ENCODE results near the gene EXOC6.

- TF ChIP-seq POLR2A (IDR thresholded peaks at IDR 0.05; ENCODE audit: low read depth, low read length): no peak
- no peak for TF ChIP-seq ELK1 (IDR thresholded peaks at IDR 0.05; ENCODE audit: low read depth, low read length)
- TF ChIP-seq BRCA1 (IDR thresholded peaks at IDR 0.05; ENCODE audit: low read depth, low read length): no peak
- TF ChIP-seq ATF3 (IDR thresholded peaks at IDR 0.05; ENCODE audit: borderline replicate concordance, extremely low read depth, low read depth, low read length): no peak
- no peak for TF ChIP-seq SMAD1 (IDR thresholded peaks at IDR 0.05; ENCODE audit: low read depth, partially characterized antibody)
- no peak for TF ChIP-seq REST (IDR thresholded peaks at IDR 0.05; ENCODE audit: low read depth, low read length)
- no peak for TF ChIP-seq CTCF (IDR thresholded peaks at IDR 0.05 in 2 of 3, conservative IDR thresholded peaks at IDR 0.05 in 1 of 3; ENCODE audit: control insufficient read depth in 2 of 3, extremely low read depth in 1 of 3, insufficient read depth in 1 of 3, low read depth in 3 of 3, low read length in 3 of 3)
Measured at GRCh38 chr10:92847202-92847864, 987 bp upstream of the EXOC6 start.
